SH-SY5Y (cell line): Measurements from ENCODE around the gene CDH22.

Source experiments
- GATA2 ChIP-seq: IDR thresholded peaks from 2 replicates; pipeline ENCODE4 v1.6.1; 2011; ENCODE audit warnings: mild to moderate bottlenecking, low read depth, low read length
- GATA3 ChIP-seq: IDR thresholded peaks from 2 replicates; pipeline ENCODE4 v1.6.1; 2011; ENCODE audit warnings: low read depth, mild to moderate bottlenecking, low read length, moderate library complexity

GRCh38 chr20:46214824-46215488 lies 93.3 kb downstream of the CDH22 start:
- TF ChIP-seq GATA3 (no peak), GATA2 (no peak)
